Endothelial cell of umbilical vein (primary cell): ENCODE measurements around the gene OR2A25. TPM values are rescaled to one million over a fixed set of nuclear protein-coding genes. Genes with fewer than 3 reads are reported as not detected.

Experiments
- BruUV-seq: library from RNA; stranded (reverse); fragments of 400-500 nt; replicated peaks from 2 replicates; lab custom pipeline; 2021; lab: Mats Ljungman, UMichigan
- CTCF ChIA-PET: fragments of 300-600, 350-600 bp; sonication (Branson Sonifier 250); formaldehyde crosslinking; loops from one replicate; lab custom pipeline; 2021; ENCODE audit warnings: antibody characterized with exemption, inconsistent platforms; lab: Charles Lee
- POLR2A ChIA-PET: fragments of 300-600, 350-600 bp; sonication (Branson Sonifier 250); formaldehyde crosslinking; loops from one replicate; lab custom pipeline; 2021; ENCODE audit warnings: antibody characterized with exemption, inconsistent platforms; lab: Charles Lee
- DNase-seq: peaks from one replicate; pipeline ENCODE4 v3.0.0-alpha.2; 2011; ENCODE audit warnings: low read depth, low spot score
- FAIRE-seq: peaks from 2 replicates; lab custom pipeline; 2011; peaks lifted over from hg19 to GRCh38; lab: Jason Lieb, UNC
- H2AFZ ChIP-seq: 2 replicates; pipeline ENCODE4 v1.6.0; 2012; ENCODE audit warnings: low read depth, low read length, control low read depth, inconsistent platforms
- H3K27ac ChIP-seq: 2 replicates; pipeline ENCODE4 v1.5.1; 2011; ENCODE audit warnings: low read depth, mild to moderate bottlenecking, control low read depth, low read length, moderate library complexity; ENCODE audit not compliant: insufficient read depth
- H3K27me3 ChIP-seq, 2 experiments: 2 replicates each; pipeline versions ENCODE4 v1.6.0 to v1.6.1; 2011; ENCODE audit warnings: low read length in 2 of 2, mixed read lengths in 1 of 2; ENCODE audit not compliant: control insufficient read depth in 2 of 2, insufficient read depth in 2 of 2
- H3K36me3 ChIP-seq, 2 experiments: 2 replicates in 1 of 2; 3 replicates in 1 of 2; pipeline ENCODE4 v1.5.1; 2011; ENCODE audit warnings: low read length in 2 of 2, mild to moderate bottlenecking in 1 of 2, moderate library complexity in 1 of 2; ENCODE audit not compliant: control insufficient read depth in 2 of 2, insufficient read depth in 2 of 2; ENCODE audit errors: extremely low read depth in 1 of 2
- H3K4me1 ChIP-seq: 3 replicates; pipeline ENCODE4 v1.5.1; 2011; ENCODE audit warnings: mild to moderate bottlenecking, low read length; ENCODE audit not compliant: control insufficient read depth, insufficient read depth; ENCODE audit errors: extremely low read depth
- H3K4me2 ChIP-seq: 2 replicates; pipeline ENCODE4 v1.6.1; 2011; ENCODE audit warnings: low read length, control low read depth, mixed read lengths; ENCODE audit not compliant: insufficient read depth
- H3K4me3 ChIP-seq, 3 experiments: fragments of 200-600 bp in 1 of 3; sonication (generic), shearing (Covaris generic) in 1 of 3; replicated peaks in 1 of 3; 2 replicates each; pipeline ENCODE4 v1.5.1; 2011 to 2016; ENCODE audit warnings: control low read depth in 3 of 3, low read length in 3 of 3, mild to moderate bottlenecking in 2 of 3, inconsistent platforms in 1 of 3, low read depth in 1 of 3, moderate library complexity in 1 of 3; ENCODE audit not compliant: insufficient read depth in 1 of 3
- H3K79me2 ChIP-seq: 2 replicates; pipeline ENCODE4 v1.6.0; 2012; ENCODE audit warnings: low read length, inconsistent platforms; ENCODE audit not compliant: control insufficient read depth, insufficient read depth
- H3K9ac ChIP-seq: replicated peaks from 2 replicates; pipeline ENCODE3; 2011; ENCODE audit warnings: low read length, control low read depth; ENCODE audit not compliant: insufficient read depth; ENCODE audit errors: extremely low read depth
- H3K9me1 ChIP-seq: replicated peaks from 3 replicates; pipeline ENCODE4 v1.6.0; 2011; ENCODE audit warnings: mild to moderate bottlenecking, low read length; ENCODE audit not compliant: control insufficient read depth, insufficient read depth; ENCODE audit errors: extremely low read depth
- H3K9me3 ChIP-seq: replicated peaks from 2 replicates; pipeline ENCODE4 v1.5.1; 2012; ENCODE audit warnings: low read length, inconsistent platforms; ENCODE audit not compliant: control insufficient read depth, insufficient read depth
- H4K20me1 ChIP-seq: replicated peaks from 2 replicates; pipeline ENCODE3; 2011; ENCODE audit warnings: mild to moderate bottlenecking, low read length; ENCODE audit not compliant: control insufficient read depth, insufficient read depth; ENCODE audit errors: extremely low read depth
- CTCF ChIP-seq, 2 donors: IDR thresholded peaks; 1 replicate in 1 of 2; 2 replicates in 1 of 2; pipeline ENCODE4 v1.5.1; 2011; ENCODE audit warnings: low read length in 2 of 2, mild to moderate bottlenecking in 2 of 2, moderate library complexity in 2 of 2, control low read depth in 1 of 2, inconsistent platforms in 1 of 2, low read depth in 1 of 2; ENCODE audit not compliant: insufficient read depth in 1 of 2; ENCODE audit errors: extremely low read depth in 1 of 2
- EZH2 ChIP-seq: IDR thresholded peaks from 2 replicates; pipeline ENCODE4 v1.6.1; 2012; ENCODE audit warnings: borderline replicate concordance, low read depth, mild to moderate bottlenecking, moderate library complexity, low read length, inconsistent platforms; ENCODE audit not compliant: severe bottlenecking
- FOS ChIP-seq: IDR thresholded peaks from 2 replicates; pipeline ENCODE4 v1.6.1; 2011; ENCODE audit warnings: mild to moderate bottlenecking, low read length, moderate library complexity, borderline replicate concordance; ENCODE audit not compliant: insufficient read depth
- GATA2 ChIP-seq: IDR thresholded peaks from 2 replicates; pipeline ENCODE4 v1.7.0; 2011; ENCODE audit warnings: low read depth, mild to moderate bottlenecking, moderate library complexity, mixed read lengths, low read length; ENCODE audit not compliant: insufficient read length, insufficient read depth
- JUN ChIP-seq: IDR thresholded peaks from 2 replicates; pipeline ENCODE4 v1.6.1; 2011; ENCODE audit warnings: borderline replicate concordance, low read depth; ENCODE audit not compliant: insufficient read length, insufficient read depth
- MAX ChIP-seq: IDR thresholded peaks from 2 replicates; pipeline ENCODE4 v1.6.1; 2011; ENCODE audit not compliant: insufficient read depth, insufficient read length
- MYC ChIP-seq: IDR thresholded peaks from one replicate; pipeline ENCODE4 v1.6.1; 2011; ENCODE audit warnings: mild to moderate bottlenecking, low read depth, low read length
- POLR2A ChIP-seq: IDR thresholded peaks from 2 replicates; pipeline ENCODE4 v1.6.1; 2012; ENCODE audit warnings: low read depth, mild to moderate bottlenecking, control low read depth, low read length
- POLR2AphosphoS5 ChIP-seq: IDR thresholded peaks from 2 replicates; pipeline ENCODE4 v1.6.1; 2012; ENCODE audit warnings: low read depth, mild to moderate bottlenecking, control low read depth, low read length, moderate library complexity; ENCODE audit not compliant: insufficient read depth
- dilution Hi-C: fragments of 300-500 bp; cut with MboI; formaldehyde crosslinking; loops from one replicate; pipeline ENCODE4 v1.15.0; 2019; ENCODE audit warnings: low sequenced_read_pairs; ENCODE audit not compliant: extremely low pct_ligation_motif_present
- intact Hi-C: fragments of 100-400 bp; cut with micrococcal nuclease; formaldehyde crosslinking; loops from one replicate; pipeline ENCODE4 v1.10.0; 2022
- polyA plus RNA-seq, 4 experiments: library from polyadenylated mRNA; depleted of rRNA in 3 of 4; stranded (reverse) in 3 of 4; unstranded in 1 of 4; fragments of >200 nt; gene quantifications; 2 replicates each; pipeline versions ENCODE4 v1.2.1 to v1.2.3, GENCODE V29; 2011 to 2012; ENCODE audit warnings: missing spikeins in 1 of 4
- total RNA-seq: library from RNA; stranded (reverse); gene quantifications from 2 replicates; pipeline ENCODE4 v1.2.3, GENCODE V29; 2021

Gene OR2A25
- total and polyA plus RNA-seq, 2 donors (not counting 3 experiments of a cell fraction or from before 2014, with no cell fraction given), result not detected

GRCh38 chr7:144105211-144105610 lies 35.6 kb downstream of the OR2A25 start:
- peaks cover 3 to 4% of the 10 kb centered on the region in 2 experiments for H3K27me3 ChIP-seq
- H3K36me3 ChIP-seq, result no peaks in the 10 kb centered on the region
- no peak overlapping the region for H3K4me2 ChIP-seq
- no peak overlapping the region for H3K27ac ChIP-seq
- H3K9me3 ChIP-seq, result no peaks in the 10 kb centered on the region
- no peaks in the 10 kb centered on the region for H3K79me2 ChIP-seq
- POLR2A ChIA-PET, result no interaction called here
- dilution Hi-C loops (no loop called here), intact Hi-C loops (no loop called here)
- DNase-seq, result no peak
- no peaks in the 10 kb centered on the region for H3K9me1 ChIP-seq
- no peaks in the 10 kb centered on the region for H3K4me1 ChIP-seq
- H3K9ac ChIP-seq, result no peak overlapping the region
- no TSS peak for BruUV-seq
- no peaks in the 10 kb centered on the region for H4K20me1 ChIP-seq
- FAIRE-seq, result no peak
- TF ChIP-seq MYC (no peak), JUN (no peak), FOS (no peak), CTCF (IDR thresholded peaks at IDR 0.05; ENCODE audit: extremely low read depth in 1 of 2, insufficient read depth in 1 of 2, low read depth in 1 of 2, low read length in 2 of 2) (no peak), GATA2 (no peak), MAX (no peak), POLR2A (no peak), POLR2AphosphoS5 (no peak), EZH2 (no peak)
- CTCF ChIA-PET, result interaction anchor here (1.0 to 1.3 kb wide), 3 partner anchors 8 to 23 kb away, joined by 3 to 8 read pairs (median 3); no protein-coding TSS in a partner anchor
- H2AFZ ChIP-seq, result no peak overlapping the region
- no peak overlapping the region for H3K4me3 ChIP-seq
